Measurements from ENCODE around the gene HAUS7.

Gene HAUS7

GRCh38 chrX:153475751-153476281 lies 5.4 kb upstream of the HAUS7 start:
- no peak for DNase-seq

DNA sequence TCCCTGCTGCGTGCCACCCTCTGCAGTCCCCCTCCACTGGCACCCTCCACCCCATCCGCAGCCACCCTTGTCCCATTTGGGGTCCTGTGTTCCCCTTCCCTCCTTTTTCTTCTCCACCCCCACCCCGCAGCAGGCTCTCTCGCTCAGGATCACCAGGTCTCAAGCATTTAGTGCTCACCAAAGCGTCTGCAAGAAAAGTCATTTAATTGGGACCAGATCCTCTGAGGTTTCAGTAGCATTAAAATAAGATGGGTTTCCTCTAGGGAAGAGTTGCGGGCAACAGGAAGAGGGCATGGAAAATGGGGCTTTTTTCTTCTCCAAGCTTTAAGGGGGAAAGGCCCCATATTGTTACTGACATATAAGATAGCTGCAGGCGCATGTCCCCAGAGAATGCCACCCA lies 4.9 kb upstream of the HAUS7 start:
- DNase-seq, result no peak

DNA sequence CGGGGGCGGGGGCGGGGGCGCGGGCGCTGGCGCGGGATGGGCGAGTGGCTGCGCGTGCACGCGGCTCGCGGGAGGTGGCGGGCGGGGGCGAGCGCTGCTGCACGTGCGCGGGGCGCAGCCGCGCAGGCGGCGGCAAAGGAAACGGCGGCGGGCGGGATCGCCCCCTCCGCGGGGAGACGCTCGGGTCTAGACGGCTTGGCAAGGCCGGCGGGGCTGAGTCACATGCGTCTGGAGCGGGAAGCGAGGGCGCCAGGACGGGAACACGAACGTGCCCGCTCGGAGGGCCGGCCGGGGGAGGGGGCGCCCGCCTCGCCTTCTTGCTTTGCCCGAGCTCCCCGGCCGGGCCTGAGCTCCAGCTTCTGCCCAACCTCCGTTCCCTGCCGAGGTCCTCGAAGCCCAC lies 4.3 kb upstream of the HAUS7 start:
- DNase-seq, result no peak

- DNase-seq, result no peak
Observed at GRCh38 chrX:153474266-153474665, 3.9 kb upstream of the HAUS7 start.

- no peak for DNase-seq
Observed at GRCh38 chrX:153473126-153473525, 2.8 kb upstream of the HAUS7 start.

- no peak for DNase-seq
Observed at GRCh38 chrX:153471663-153472280, 1.4 kb upstream of the HAUS7 start.

GRCh38 chrX:153469811-153470410 lies 465 bp downstream of the HAUS7 start:
- no peak for DNase-seq

- DNase-seq, result no peak
Observed at GRCh38 chrX:153468008-153468580, 2.3 kb downstream of the HAUS7 start.

DNA sequence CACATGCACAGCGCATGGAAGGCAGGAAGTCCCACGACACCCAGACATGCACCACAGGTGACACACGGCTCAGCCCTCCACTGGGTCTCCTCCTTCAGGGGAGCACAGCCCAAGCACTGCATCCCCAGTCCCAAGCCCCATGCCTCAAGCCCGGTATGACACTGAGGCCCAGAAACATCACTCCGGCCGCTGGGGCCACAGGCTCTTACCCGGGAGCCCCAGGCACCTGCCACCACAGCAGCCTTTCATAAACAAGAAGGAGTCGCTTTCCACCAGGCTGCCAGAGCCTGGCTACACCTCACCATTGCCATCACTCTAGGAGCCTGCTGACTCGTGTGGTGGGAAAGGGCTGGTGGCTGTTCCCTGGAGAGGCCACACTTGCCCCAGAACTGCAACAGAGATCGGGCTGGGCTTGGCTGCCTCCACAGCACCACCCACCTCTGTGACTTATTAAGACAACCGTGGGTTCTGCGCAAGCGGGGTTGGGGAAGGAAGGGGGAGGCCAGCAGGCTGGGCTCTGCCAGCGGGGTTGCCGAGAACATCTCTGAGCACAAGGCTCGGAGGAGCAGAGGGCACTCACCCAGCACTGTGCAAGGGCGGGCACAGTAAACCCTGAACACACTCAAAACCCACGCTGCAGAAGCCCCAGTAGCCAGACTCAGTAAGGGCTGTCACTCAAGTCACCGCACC lies 4.5 kb downstream of the HAUS7 start:
- DNase-seq, result no peak

- DNase-seq, result no peak
Observed at GRCh38 chrX:153464116-153464515, 6.3 kb downstream of the HAUS7 start.

- no peak for DNase-seq
Observed at GRCh38 chrX:153463556-153463955, 6.8 kb downstream of the HAUS7 start.

- no peak for DNase-seq
Observed at GRCh38 chrX:153463031-153463430, 7.3 kb downstream of the HAUS7 start.

- no peak for DNase-seq
Observed at GRCh38 chrX:153462291-153462690, 8.1 kb downstream of the HAUS7 start.

DNA sequence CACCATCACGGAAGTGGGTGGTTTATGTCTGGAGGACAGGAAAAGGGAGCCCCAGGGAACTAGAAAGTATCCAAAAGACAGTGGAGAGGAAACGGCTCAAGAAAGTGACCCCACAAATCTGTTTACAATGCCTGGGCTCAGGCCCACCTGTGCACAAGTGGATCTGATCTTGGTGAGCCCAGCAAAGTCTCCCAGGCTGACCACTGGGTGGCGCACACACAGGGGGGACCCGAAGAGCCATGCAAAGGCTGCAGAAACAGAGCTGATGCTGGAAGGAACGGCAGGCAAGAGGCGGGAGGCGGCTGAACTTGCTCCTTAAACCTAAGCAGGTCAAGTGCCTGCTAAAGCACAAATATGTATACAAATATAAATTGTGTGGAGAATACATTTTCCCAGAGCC lies 9.6 kb downstream of the HAUS7 start:
- DNase-seq, result no peak

GRCh38 chrX:153459986-153460385 lies 10.4 kb downstream of the HAUS7 start:
- no peak for DNase-seq

GRCh38 chrX:153458476-153458875 lies 11.9 kb downstream of the HAUS7 start:
- no peak for DNase-seq

GRCh38 chrX:153457827-153458466 lies 12.4 kb downstream of the HAUS7 start:
- no peak for DNase-seq

GRCh38 chrX:153457136-153457825 lies 13.1 kb downstream of the HAUS7 start:
- no peak for DNase-seq

GRCh38 chrX:153456704-153457103 lies 13.7 kb downstream of the HAUS7 start:
- DNase-seq, result no peak

DNA sequence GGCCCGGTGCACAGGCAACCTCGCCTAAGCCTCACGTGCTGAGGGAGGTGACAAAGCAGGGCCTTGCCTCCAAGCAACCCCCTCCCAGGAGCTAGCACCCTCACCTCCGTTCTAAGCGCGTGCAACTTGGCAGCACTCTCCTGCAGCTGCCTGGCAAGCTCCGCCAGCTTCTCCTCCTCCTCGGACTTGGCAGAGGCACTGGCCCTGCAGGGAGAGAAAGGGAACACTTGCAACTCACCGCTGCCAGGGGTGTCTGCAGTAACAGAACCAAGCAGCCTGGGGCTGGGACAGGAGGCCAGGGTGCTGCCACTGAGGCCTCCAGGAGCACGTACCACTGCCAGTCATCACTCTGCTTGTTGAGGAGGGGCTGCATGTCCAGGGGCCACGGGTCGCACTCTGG lies 14.2 kb downstream of the HAUS7 start:
- no peak for DNase-seq

DNA sequence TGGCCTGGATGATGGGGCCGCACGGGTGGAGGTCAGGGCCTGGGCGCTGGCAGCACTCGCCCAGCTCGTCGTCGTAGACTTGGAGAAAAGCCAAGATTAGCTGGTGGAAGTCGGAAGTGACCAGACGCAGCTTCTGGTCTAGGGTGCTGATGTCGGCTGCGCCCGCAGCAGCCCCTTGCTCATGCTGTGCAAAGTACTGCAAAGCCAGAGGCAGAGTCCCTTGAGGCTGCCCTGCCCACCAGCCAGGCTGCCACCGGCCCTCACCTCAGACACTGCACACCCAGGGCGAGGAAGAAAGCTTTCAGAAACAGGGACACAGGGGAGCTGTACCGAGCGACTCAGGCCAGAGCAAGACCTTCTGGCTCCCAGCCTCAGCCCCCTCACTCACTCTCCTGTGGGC lies 14.8 kb downstream of the HAUS7 start:
- no peak for DNase-seq

GRCh38 chrX:153454901-153455550 lies 15.3 kb downstream of the HAUS7 start:
- DNase-seq, result no peak

Measured in NCI-H748 treated with DMSO at 0.1 percent for 48 hours (cell line).